ENCODE results near the gene RPRD2.

GRCh38 chr1:150474869-150475268 is 110.9 kb downstream of the RPRD2 start:
- no peak for TF ChIP-seq CTCF (conservative IDR thresholded peaks at IDR 0.05 in 1 of 2, IDR thresholded peaks at IDR 0.05 in 1 of 2; ENCODE audit: extremely low read depth in 1 of 2, insufficient read depth in 1 of 2, low read depth in 1 of 2, low read length in 2 of 2)
- TF ChIP-seq EZH2 (IDR thresholded peaks at IDR 0.05; ENCODE audit: borderline replicate concordance, low read length): no peak

Data from mammary epithelial cell (primary cell).